Measurements from ENCODE around the gene PKNOX2. TPM values are rescaled to one million over a fixed set of nuclear protein-coding genes. Genes with fewer than 3 reads are reported as not detected.

Gene PKNOX2
- total RNA-seq, 1 donor from 2014 or later, result 12.1 TPM

DNA sequence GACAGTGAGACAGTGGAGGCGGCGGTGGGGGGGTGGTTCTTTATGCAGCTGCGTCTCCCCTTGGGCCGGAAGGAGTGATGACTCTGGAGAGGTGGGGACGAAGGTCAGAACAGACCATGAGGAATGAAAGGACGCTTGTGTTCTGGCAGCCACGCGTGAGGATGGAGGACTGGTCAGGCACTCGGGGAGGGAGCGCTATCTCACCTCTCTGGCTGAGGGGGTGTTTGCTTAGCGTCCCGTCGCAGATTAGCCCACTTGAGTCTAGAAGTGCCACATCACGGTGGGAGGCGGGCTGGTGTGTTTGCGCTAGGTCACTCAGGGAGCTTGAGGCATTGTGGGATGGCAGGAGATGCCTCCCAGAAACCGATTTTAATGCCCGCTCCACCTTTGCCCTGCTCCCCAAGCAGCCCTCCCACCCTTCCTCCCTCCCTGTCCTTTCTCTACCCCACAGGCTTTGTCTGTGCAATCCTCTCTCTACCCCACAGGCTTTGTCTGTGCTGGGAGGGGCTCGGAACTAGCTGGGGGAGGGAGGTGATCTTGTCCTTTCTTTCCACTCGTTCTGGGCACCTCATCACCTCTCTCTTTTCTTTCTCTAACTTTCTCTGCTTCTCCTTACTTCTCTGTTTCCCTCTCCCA, 97.8 kb downstream of the PKNOX2 start:
- no peaks in the 10 kb centered on the region for H3K9me3 ChIP-seq
- H3K27ac ChIP-seq, result peak overlapping the region in 1 of 2 donors; percentile 53
- DNase-seq (ENCODE audit: low spot score in 2 of 2), result no peak
- H3K27me3 ChIP-seq, result no peaks in the 10 kb centered on the region
- H3K36me3 ChIP-seq, result no peaks in the 10 kb centered on the region
- TF ChIP-seq, protein P1, sequence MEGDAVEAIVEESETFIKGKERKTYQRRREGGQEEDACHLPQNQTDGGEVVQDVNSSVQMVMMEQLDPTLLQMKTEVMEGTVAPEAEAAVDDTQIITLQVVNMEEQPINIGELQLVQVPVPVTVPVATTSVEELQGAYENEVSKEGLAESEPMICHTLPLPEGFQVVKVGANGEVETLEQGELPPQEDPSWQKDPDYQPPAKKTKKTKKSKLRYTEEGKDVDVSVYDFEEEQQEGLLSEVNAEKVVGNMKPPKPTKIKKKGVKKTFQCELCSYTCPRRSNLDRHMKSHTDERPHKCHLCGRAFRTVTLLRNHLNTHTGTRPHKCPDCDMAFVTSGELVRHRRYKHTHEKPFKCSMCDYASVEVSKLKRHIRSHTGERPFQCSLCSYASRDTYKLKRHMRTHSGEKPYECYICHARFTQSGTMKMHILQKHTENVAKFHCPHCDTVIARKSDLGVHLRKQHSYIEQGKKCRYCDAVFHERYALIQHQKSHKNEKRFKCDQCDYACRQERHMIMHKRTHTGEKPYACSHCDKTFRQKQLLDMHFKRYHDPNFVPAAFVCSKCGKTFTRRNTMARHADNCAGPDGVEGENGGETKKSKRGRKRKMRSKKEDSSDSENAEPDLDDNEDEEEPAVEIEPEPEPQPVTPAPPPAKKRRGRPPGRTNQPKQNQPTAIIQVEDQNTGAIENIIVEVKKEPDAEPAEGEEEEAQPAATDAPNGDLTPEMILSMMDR (IDR thresholded peaks at IDR 0.05), result no peak
- intact Hi-C loops (cut with DNase I), result no loop called here
- peaks cover 3 to 12% of the 10 kb centered on the region in 2 donors for H3K4me1 ChIP-seq
- peak overlapping the region in 1 of 2 donors; percentile 44 for H3K4me3 ChIP-seq

GRCh38 chr11:125262830-125263218, 98.3 kb downstream of the PKNOX2 start:
- TF ChIP-seq, protein P1 (IDR thresholded peaks at IDR 0.05), result no peak
- Histone ChIP-seq H3K27ac (peak overlapping the region in 1 of 2 donors; percentile 53), H3K4me1 (peaks cover 3 to 12% of the 10 kb centered on the region in 2 donors), H3K4me3 (peak overlapping the region in 1 of 2 donors; percentile 44), H3K9me3 (no peaks in the 10 kb centered on the region), H3K36me3 (no peaks in the 10 kb centered on the region), H3K27me3 (no peaks in the 10 kb centered on the region)
- DNase-seq (ENCODE audit: low spot score in 2 of 2), result no peak
- intact Hi-C loops (cut with DNase I), result no loop called here

GRCh38 chr11:125263268-125263790, 98.8 kb downstream of the PKNOX2 start:
- Histone ChIP-seq H3K4me1 (peaks cover 3 to 12% of the 10 kb centered on the region in 2 donors), H3K27ac (peak overlapping the region in 1 of 2 donors; percentile 53), H3K27me3 (no peaks in the 10 kb centered on the region), H3K9me3 (no peaks in the 10 kb centered on the region), H3K36me3 (no peaks in the 10 kb centered on the region), H3K4me3 (peak overlapping the region in 1 of 2 donors; percentile 44)
- peak; percentile 26 to 75 for DNase-seq (ENCODE audit: low spot score in 2 of 2)
- intact Hi-C loops (cut with DNase I), result no loop called here
- TF ChIP-seq, protein P1 (IDR thresholded peaks at IDR 0.05), result no peak

DNA sequence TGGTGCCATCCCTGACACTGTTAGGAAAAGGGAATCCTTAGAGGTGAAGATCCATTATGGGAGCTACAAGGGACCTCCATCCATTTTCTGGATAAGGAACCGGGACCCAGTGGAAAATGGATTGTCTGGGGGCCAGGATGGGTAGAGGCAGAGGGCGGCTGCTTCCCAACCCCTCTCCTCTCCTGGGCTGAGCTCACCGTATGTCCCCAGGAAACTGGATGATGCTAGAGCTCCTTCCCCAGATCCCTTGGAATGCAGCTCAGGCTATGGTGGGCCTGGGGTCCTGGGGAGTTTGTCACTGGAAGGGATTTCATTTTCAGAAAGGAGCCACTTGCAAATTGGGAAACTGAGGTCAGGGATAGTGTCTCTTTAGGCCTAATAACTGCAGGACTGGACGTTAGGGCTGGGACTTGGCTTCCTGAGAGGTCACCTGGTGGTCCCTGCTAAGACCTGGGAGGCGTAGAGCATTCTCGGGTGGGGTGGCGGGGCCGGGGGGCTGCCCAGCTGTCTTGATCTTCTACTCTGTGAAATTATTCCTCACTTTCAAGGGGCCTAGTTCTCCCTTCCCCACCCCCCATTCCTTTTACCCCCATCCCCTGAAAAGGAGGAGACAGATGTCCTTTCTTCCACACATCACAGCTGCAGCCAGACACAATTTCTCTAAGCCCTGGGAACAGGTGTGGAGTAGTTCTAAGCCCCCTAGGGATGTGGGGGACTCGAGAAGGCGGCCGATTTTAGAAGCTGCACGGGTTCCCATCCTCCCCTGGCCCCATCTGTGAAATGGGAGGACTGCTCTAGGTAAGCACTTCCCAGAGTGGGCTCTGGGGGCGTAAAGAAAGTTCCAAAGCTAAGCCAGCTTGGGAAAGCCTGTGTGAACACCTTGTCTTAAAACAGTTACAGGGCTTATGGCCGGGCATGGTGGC, 99.8 kb downstream of the PKNOX2 start:
- H3K9me3 ChIP-seq, result no peaks in the 10 kb centered on the region
- no peak overlapping the region for H3K27ac ChIP-seq
- DNase-seq (ENCODE audit: low spot score in 2 of 2), result no peak
- H3K27me3 ChIP-seq, result no peaks in the 10 kb centered on the region
- TF ChIP-seq, protein P1 (IDR thresholded peaks at IDR 0.05), result no peak
- intact Hi-C loops (cut with DNase I), result no loop called here
- H3K4me1 ChIP-seq, result peaks cover 3 to 12% of the 10 kb centered on the region in 2 donors
- H3K4me3 ChIP-seq, result peak overlapping the region in 1 of 2 donors; percentile 44
- H3K36me3 ChIP-seq, result no peaks in the 10 kb centered on the region

DNA sequence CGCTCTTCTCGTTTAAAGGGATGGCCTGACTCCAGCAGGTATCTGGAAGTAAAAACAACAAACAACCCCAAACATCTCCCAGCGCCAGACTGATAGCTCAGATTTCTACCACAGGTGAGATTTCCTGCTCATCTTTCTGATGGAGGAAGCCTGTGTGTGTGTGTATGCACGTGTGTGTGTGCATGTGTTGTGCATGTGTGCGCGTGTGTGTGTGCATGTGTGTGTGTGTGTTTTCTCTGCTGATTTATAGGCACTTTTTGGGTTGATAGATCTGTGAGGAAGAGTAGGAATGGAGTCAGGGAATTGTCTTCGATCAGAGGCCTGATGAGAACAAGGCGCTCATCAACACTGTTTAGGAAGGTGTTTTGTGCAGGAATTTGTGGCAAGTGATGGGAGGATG, 103.0 kb downstream of the PKNOX2 start:
- H3K27me3 ChIP-seq, result no peaks in the 10 kb centered on the region
- no peaks in the 10 kb centered on the region for H3K36me3 ChIP-seq
- no peak overlapping the region for H3K4me3 ChIP-seq
- DNase-seq (ENCODE audit: low spot score in 2 of 2), result no peak
- H3K9me3 ChIP-seq, result no peaks in the 10 kb centered on the region
- H3K4me1 ChIP-seq, result peaks cover 3 to 12% of the 10 kb centered on the region in 2 donors
- H3K27ac ChIP-seq, result no peak overlapping the region
- TF ChIP-seq, protein P1 (IDR thresholded peaks at IDR 0.05), result no peak
- intact Hi-C loops (cut with DNase I), result no loop called here

Data from ascending aorta (tissue), 2 donors.